Tibial artery (tissue), 4 donors: Measurements from ENCODE around the gene EFCAB14.

Source experiments
- DNase-seq, 2 donors: peaks; one replicate each; pipeline ENCODE4 v3.0.0-alpha.2; 2019
- H3K27ac ChIP-seq, 2 donors: fragments of 200-600 bp; sonication (generic) in 1 of 2; 1 replicate in 1 of 2; 2 replicates in 1 of 2; pipeline ENCODE4 v1.5.1; 2018 to 2019; ENCODE audit warnings: mild to moderate bottlenecking in 1 of 2
- H3K27me3 ChIP-seq, 2 donors: fragments of 200-600 bp; sonication (generic) in 1 of 2; one replicate each; pipeline versions ENCODE4 v1.5.1 to v1.6.0; 2016 to 2019
- H3K36me3 ChIP-seq, 3 donors: fragments of 200-600 bp; sonication (generic) in 2 of 3; one replicate each; pipeline ENCODE4 v1.5.1; 2016 to 2019; ENCODE audit warnings: mild to moderate bottlenecking in 2 of 3
- H3K4me1 ChIP-seq, 4 donors: fragments of 200-600 bp; sonication (generic) in 2 of 4; 1 replicate in 3 of 4; 2 replicates in 1 of 4; pipeline ENCODE4 v1.5.1; 2016 to 2019
- H3K4me3 ChIP-seq, 2 donors: fragments of 200-600 bp; sonication (generic) in 1 of 2; 1 replicate in 1 of 2; 2 replicates in 1 of 2; pipeline ENCODE4 v1.5.1; 2018 to 2019; ENCODE audit warnings: mild to moderate bottlenecking in 2 of 2
- H3K9me3 ChIP-seq, 3 donors: fragments of 200-600 bp; sonication (generic) in 1 of 3; one replicate each; pipeline ENCODE4 v1.5.1; 2016 to 2019
- intact Hi-C: fragments of 100-400 bp; cut with DNase I; formaldehyde crosslinking; loops from one replicate; pipeline ENCODE4 v1.15.0; 2023; ENCODE audit warnings: low total_unique reads
- TF ChIP-seq, protein P1 (sequence below), 2 experiments: fragments of 200-600 bp in 1 of 2; fragments of 450-650 bp in 1 of 2; IDR thresholded peaks; one replicate each; pipeline ENCODE4 v1.5.1; 2017 to 2019; ENCODE audit warnings: antibody characterized with exemption in 2 of 2, mild to moderate bottlenecking in 1 of 2, moderate library complexity in 1 of 2

EFCAB14 gene

DNA sequence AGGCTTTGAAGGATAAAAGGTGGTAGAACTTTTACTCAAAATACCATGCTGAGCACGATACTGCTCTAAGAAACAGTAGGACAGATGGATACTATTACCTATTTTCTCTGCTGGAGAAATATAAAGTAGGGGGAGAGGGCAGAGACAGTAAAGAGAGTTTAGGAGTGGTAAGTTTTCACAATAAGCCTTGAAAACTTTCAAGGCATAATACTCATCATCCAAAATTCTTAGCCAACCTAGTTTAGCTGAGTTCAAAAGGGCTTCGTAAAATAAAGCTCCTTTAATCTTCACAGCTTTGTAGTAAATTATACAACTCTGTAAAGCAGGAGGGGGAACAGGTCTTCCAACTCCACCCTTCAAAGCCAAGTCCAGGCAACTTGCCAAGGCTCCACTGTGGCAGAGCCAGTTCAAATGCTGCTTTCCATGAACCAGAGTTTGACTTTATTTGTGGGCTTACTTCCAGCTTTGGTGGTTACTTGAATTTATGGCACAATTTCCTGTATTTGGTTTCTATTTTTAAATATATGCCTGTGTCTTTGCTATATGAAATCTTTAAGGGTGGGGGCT lies 31.7 kb downstream of the EFCAB14 start:
- TF ChIP-seq, protein P1, sequence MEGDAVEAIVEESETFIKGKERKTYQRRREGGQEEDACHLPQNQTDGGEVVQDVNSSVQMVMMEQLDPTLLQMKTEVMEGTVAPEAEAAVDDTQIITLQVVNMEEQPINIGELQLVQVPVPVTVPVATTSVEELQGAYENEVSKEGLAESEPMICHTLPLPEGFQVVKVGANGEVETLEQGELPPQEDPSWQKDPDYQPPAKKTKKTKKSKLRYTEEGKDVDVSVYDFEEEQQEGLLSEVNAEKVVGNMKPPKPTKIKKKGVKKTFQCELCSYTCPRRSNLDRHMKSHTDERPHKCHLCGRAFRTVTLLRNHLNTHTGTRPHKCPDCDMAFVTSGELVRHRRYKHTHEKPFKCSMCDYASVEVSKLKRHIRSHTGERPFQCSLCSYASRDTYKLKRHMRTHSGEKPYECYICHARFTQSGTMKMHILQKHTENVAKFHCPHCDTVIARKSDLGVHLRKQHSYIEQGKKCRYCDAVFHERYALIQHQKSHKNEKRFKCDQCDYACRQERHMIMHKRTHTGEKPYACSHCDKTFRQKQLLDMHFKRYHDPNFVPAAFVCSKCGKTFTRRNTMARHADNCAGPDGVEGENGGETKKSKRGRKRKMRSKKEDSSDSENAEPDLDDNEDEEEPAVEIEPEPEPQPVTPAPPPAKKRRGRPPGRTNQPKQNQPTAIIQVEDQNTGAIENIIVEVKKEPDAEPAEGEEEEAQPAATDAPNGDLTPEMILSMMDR (IDR thresholded peaks at IDR 0.05) = no peak
- Histone ChIP-seq H3K27me3 (no peaks in the 10 kb centered on the region), H3K4me1 (peaks cover 0 to 10% (median 5%) of the 10 kb centered on the region in 4 donors), H3K27ac (peak overlapping the region; percentile 0 to 14), H3K9me3 (no peaks in the 10 kb centered on the region), H3K36me3 (peaks cover 58 to 93% (median 90%) of the 10 kb centered on the region in 3 donors), H3K4me3 (no peak overlapping the region)
- intact Hi-C loops = no loop called here
- DNase-seq = peak; percentile 67 to 80

DNA sequence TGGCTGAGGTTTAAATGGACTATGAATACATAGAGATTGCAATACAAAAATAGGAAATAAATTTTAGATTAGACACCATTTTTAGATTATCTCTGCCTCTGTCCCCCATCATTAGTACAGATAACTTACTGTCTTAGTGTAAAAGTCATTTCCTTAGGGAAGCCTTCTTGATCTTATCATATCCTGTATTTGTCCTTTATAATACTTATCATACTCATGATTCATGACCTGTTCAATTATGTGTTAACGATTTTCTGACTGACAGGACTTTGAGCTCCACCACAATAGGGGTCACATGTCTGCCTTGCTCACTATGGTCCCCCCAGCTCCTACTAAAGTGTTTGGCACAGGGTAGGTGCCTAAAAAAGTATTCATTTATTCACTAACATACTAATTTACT lies 32.7 kb downstream of the EFCAB14 start:
- TF ChIP-seq, protein P1 (IDR thresholded peaks at IDR 0.05) = no peak

DNA sequence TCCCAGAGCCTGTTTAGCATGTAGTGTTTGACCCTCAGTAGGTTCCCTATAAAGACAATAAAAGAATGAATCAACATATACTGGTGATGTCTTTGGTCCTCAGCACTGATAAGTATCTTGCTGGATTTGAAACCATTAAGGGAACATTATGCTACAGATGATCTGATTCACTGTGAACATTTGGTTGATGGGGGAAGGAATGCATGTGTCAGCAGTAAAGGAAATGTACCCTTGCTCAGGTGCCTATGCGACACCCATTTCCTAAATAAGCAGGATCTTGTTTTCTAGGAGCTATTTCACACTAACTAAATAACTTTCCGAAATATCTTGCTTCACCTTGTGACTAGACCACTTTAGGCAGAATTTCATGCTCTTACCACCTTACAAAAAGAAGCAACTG lies 34.2 kb downstream of the EFCAB14 start:
- Histone ChIP-seq H3K4me3 (no peak overlapping the region), H3K27ac (no peak overlapping the region), H3K27me3 (no peaks in the 10 kb centered on the region), H3K36me3 (peaks cover 48 to 94% (median 90%) of the 10 kb centered on the region in 3 donors), H3K9me3 (no peaks in the 10 kb centered on the region), H3K4me1 (peaks cover 0 to 10% (median 5%) of the 10 kb centered on the region in 4 donors)
- DNase-seq = no peak
- TF ChIP-seq, protein P1 (IDR thresholded peaks at IDR 0.05) = no peak
- intact Hi-C loops = no loop called here

More for the DNA sequence above, 32.7 kb downstream of the EFCAB14 start:
- Histone ChIP-seq H3K9me3 (no peaks in the 10 kb centered on the region), H3K4me3 (no peak overlapping the region), H3K27ac (no peak overlapping the region), H3K36me3 (peaks cover 53 to 96% (median 90%) of the 10 kb centered on the region in 3 donors), H3K4me1 (peaks cover 0 to 10% (median 5%) of the 10 kb centered on the region in 4 donors), H3K27me3 (no peaks in the 10 kb centered on the region)
- intact Hi-C loops = no loop called here
- DNase-seq = no peak

DNA sequence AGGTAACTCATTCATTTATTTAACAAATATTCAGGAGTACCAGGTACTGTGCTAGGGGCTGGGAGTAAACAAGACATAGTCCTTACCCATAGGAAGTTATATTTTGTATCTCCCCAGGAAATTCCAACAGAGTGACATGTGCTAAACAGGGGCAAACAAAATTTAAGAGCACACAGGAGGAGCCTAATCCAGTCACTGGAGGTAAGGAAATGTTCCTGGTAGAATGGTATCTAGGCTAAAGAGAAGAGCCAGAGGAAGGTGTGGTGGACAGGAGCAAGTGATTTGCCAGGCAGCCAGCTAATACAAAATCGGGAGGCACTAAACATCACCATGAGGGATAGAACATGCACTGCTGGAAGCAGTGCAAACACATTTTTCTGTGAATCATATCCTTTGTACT lies 36.9 kb downstream of the EFCAB14 start:
- Histone ChIP-seq H3K27me3 (no peaks in the 10 kb centered on the region), H3K9me3 (no peaks in the 10 kb centered on the region), H3K4me1 (peaks cover 0 to 2% (median 1%) of the 10 kb centered on the region in 4 donors), H3K27ac (no peak overlapping the region), H3K4me3 (no peak overlapping the region), H3K36me3 (peaks cover 49 to 97% (median 85%) of the 10 kb centered on the region in 3 donors)
- intact Hi-C loops = no loop called here
- TF ChIP-seq, protein P1 (IDR thresholded peaks at IDR 0.05) = no peak
- no peak for DNase-seq

DNA sequence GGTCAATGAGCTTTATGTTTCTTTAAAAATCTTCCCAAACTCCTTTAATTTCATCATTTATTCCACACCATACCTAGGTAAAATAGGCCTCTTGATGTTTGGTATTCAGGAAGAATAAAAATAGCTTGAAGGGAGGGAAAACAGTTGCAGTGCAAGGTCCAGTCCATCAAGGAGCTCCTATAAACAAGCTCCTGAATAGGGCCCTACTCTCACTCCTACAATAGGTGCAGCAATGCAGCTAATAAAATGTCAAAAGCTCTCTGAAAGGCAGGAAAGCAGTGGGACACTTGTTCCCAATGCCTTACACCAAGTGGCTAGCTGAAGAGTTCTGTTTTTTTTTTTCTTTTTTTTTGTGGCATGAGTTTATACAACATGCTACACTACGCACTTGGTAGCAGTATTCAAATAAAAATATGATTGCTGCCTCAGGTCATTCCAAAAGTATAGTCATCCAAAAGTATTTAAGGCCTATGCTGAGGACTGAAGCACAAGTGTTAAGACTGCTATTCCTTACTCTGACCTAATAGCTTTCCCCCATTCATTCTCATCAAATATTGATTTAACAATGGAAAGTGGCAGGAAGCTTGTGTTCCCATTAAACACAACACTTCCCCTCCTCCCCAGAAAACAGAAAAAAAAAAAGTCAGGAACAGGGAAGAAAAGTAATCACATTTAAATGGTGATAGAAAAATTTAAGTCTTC lies 37.4 kb downstream of the EFCAB14 start:
- no peaks in the 10 kb centered on the region for H3K27me3 ChIP-seq
- H3K9me3 ChIP-seq = no peaks in the 10 kb centered on the region
- no peak overlapping the region for H3K4me3 ChIP-seq
- H3K4me1 ChIP-seq = no peaks in the 10 kb centered on the region
- no peak for DNase-seq
- H3K36me3 ChIP-seq = peaks cover 50 to 97% (median 82%) of the 10 kb centered on the region in 3 donors
- H3K27ac ChIP-seq = no peak overlapping the region
- TF ChIP-seq, protein P1 (IDR thresholded peaks at IDR 0.05) = no peak
- intact Hi-C loops = no loop called here
